ENCODE measurements around the gene MICAL3. TPM values are rescaled to one million over a fixed set of nuclear protein-coding genes. Genes with fewer than 3 reads are reported as not detected.
A peak's percentile ranks its signal among the peaks of the same experiment; 100 is the strongest.
"Not testable (repeated sequence)": the region's sequence is repeated elsewhere in the genome, so short reads cannot be mapped to it uniquely, and the experiment has no call there.

MICAL3 gene, protein sequence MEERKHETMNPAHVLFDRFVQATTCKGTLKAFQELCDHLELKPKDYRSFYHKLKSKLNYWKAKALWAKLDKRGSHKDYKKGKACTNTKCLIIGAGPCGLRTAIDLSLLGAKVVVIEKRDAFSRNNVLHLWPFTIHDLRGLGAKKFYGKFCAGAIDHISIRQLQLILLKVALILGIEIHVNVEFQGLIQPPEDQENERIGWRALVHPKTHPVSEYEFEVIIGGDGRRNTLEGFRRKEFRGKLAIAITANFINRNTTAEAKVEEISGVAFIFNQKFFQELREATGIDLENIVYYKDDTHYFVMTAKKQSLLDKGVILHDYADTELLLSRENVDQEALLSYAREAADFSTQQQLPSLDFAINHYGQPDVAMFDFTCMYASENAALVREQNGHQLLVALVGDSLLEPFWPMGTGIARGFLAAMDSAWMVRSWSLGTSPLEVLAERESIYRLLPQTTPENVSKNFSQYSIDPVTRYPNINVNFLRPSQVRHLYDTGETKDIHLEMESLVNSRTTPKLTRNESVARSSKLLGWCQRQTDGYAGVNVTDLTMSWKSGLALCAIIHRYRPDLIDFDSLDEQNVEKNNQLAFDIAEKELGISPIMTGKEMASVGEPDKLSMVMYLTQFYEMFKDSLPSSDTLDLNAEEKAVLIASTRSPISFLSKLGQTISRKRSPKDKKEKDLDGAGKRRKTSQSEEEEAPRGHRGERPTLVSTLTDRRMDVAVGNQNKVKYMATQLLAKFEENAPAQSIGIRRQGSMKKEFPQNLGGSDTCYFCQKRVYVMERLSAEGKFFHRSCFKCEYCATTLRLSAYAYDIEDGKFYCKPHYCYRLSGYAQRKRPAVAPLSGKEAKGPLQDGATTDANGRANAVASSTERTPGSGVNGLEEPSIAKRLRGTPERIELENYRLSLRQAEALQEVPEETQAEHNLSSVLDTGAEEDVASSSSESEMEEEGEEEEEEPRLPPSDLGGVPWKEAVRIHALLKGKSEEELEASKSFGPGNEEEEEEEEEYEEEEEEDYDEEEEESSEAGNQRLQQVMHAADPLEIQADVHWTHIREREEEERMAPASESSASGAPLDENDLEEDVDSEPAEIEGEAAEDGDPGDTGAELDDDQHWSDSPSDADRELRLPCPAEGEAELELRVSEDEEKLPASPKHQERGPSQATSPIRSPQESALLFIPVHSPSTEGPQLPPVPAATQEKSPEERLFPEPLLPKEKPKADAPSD (N-terminal part only)
- total RNA-seq (31.8 TPM), polyA plus RNA-seq (42.4 TPM)

DNA sequence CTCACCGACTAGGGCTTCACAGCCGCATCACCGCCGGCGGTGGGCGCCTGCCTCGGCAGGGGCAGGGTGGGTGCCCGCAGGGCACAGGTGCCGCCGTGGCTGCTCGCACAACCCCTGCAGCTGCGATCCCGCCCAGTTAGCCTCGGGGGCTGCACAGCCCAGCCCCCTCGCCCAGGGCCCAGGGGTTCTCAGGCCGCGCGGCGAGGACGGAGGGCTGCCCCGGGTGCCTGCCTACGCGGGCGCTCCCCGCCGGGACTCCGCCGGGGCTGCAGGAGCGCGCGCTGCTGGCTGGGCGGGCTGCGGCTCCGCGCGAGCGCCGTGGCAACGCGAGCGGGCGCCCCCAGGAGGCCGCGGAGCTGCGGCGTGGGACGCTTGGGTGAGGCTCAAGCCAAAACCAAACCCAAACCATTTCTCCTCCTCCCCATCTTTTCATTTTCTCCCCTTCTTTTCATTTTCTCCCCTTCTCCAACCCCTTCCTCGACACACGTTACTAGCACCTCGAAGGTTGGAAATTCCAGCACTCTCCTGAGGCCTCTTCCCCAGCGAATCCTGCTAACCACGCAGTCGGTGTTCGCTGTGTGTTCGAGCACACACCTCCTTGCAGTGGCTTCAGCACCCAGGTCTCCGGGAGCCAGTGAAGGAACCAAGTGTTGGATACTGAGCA, at the start of gene MICAL3:
TSS of gene MICAL3 (minus strand) at position 286 of the 664 bp plus-strand sequence. CDS start 117,749 bp downstream, outside the sequence.
- DNase-seq (ENCODE audit: extremely low spot score): no peak
- WGBS: under 1% methylated on average over 56 of the region's 56 CpGs
- Histone ChIP-seq H3K27ac (ENCODE audit: low read depth) (no peak within 1 kb of the TSS), H3K4me3 (ENCODE audit: low read depth, low read length) (peak within 1 kb of the TSS; percentile 50), H3K4me1 (ENCODE audit: insufficient read depth) (no peaks in the 10 kb centered on the region), H3K36me3 (ENCODE audit: insufficient read depth) (no peaks in the 10 kb centered on the region)

DNA sequence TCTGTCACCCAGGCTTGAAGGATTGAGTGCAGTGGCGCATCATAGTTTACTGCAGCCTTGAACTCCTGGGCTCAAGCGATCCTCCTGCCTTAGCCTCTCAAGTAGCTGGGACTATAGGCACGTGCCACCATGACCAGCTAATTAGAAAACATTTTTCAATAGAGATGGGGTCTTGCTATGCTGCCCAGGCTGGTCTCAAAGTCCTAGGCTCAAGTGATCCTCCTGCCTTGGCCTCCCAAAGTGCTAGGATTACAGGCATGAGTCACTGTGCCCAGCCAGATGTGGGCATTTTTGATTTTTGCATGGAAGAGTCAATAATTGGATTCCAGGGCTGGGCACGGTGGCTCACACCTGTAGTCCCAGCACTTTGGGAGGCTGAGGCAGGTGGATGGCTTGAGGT, 49.6 kb upstream of the MICAL3 start:
- not testable (repeated sequence) for H3K4me1 ChIP-seq (ENCODE audit: insufficient read depth); DNase-seq (ENCODE audit: extremely low spot score); H3K4me3 ChIP-seq (ENCODE audit: low read depth, low read length); H3K27ac ChIP-seq (ENCODE audit: low read depth); H3K36me3 ChIP-seq (ENCODE audit: insufficient read depth)
- 89% methylated on average over 4 of the region's 4 CpGs for WGBS

DNA sequence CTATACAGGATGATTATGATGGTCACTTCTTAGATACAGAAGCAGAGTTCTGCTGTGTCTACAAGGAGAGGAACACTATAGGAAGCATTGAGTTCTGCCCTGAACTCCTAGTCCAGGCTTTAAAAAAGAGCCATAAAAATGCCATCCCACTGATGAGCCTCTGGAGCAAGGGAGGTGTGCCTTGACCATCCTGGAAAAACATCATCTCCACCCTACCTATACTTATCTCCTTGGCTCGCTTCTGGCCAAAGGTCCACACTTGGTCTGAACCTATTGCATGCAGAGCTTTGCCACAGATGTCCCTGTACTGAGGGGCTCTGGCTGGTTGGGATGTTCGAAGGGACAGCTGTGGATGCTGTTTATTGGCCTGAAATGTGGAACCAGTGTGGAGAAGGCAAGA, 49.1 kb upstream of the MICAL3 start:
- H3K4me3 ChIP-seq (ENCODE audit: low read depth, low read length): no peak overlapping the region
- no peak overlapping the region for H3K27ac ChIP-seq (ENCODE audit: low read depth)
- H3K36me3 ChIP-seq (ENCODE audit: insufficient read depth): no peaks in the 10 kb centered on the region
- no peak for DNase-seq (ENCODE audit: extremely low spot score)
- WGBS: 84% methylated on average over 2 of the region's 2 CpGs
- no peaks in the 10 kb centered on the region for H3K4me1 ChIP-seq (ENCODE audit: insufficient read depth)

DNA sequence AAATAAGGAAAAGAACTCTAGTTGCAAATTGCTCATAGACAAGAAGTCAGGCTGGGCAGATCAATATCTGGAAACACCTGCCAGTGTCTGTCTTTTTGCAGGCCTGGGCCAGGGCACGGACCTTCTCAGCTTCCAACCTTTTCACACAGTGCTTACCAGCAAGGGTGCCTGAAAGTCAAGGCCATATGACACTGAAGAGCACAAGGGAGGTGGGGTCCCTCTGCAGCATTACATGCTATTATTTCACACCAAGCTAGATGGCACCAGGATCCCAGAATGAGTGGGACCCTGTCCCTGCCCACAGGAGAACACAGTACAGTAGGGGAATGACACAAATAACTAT, 47.6 kb upstream of the MICAL3 start:
- H3K4me1 ChIP-seq (ENCODE audit: insufficient read depth): no peaks in the 10 kb centered on the region
- no peaks in the 10 kb centered on the region for H3K36me3 ChIP-seq (ENCODE audit: insufficient read depth)
- WGBS: 90% methylated on average over 1 of the region's 1 CpG
- no peak overlapping the region for H3K4me3 ChIP-seq (ENCODE audit: low read depth, low read length)
- no peak overlapping the region for H3K27ac ChIP-seq (ENCODE audit: low read depth)
- no peak for DNase-seq (ENCODE audit: extremely low spot score)

DNA sequence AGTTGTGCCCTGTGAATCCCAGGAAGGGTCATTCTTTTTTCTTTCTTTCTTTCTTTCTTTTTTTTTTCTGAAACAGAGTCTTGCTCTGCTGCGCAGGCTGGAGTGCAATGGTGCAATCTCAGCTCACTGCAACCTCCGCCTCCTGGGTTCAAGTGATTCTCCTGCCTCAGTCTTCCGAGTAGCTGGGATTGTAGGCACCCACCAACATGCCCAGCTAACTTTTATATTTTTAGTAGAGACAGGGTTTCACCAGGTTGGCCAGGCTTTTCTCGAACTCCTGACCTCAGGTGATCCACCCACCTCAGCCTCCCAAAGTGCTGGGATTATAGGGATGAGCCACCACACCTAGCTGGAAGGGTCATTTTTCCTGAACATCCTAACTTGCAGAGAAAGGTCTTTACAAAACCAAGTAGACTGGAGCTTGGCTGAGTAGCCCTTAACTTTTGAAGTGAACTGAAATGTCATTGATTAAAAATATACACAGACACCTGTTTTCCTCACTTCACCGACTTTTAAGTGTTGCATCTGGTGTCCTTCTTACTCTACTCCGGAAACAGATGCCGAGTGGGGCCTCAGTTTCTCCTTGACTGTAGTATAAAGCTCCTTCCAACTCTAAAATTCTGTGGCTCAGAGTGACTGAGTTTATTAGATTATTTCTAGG, 47.1 kb upstream of the MICAL3 start:
- H3K36me3 ChIP-seq (ENCODE audit: insufficient read depth); H3K4me3 ChIP-seq (ENCODE audit: low read depth, low read length); H3K27ac ChIP-seq (ENCODE audit: low read depth); H3K4me1 ChIP-seq (ENCODE audit: insufficient read depth); DNase-seq (ENCODE audit: extremely low spot score): not testable (repeated sequence)
- 88% methylated on average over 7 of the region's 7 CpGs for WGBS

GRCh38 chr22:18070556-18071306, 46.4 kb upstream of the MICAL3 start:
- WGBS: 81% methylated on average over 14 of the region's 14 CpGs
- H3K4me3 ChIP-seq (ENCODE audit: low read depth, low read length): no peak overlapping the region
- DNase-seq (ENCODE audit: extremely low spot score): no peak
- no peaks in the 10 kb centered on the region for H3K36me3 ChIP-seq (ENCODE audit: insufficient read depth)
- no peak overlapping the region for H3K27ac ChIP-seq (ENCODE audit: low read depth)
- no peaks in the 10 kb centered on the region for H3K4me1 ChIP-seq (ENCODE audit: insufficient read depth)

- Histone ChIP-seq H3K4me1 (ENCODE audit: insufficient read depth) (no peaks in the 10 kb centered on the region), H3K27ac (ENCODE audit: low read depth) (no peak overlapping the region), H3K4me3 (ENCODE audit: low read depth, low read length) (no peak overlapping the region), H3K36me3 (ENCODE audit: insufficient read depth) (no peaks in the 10 kb centered on the region)
- 95% methylated on average over 4 of the region's 4 CpGs for WGBS
- DNase-seq (ENCODE audit: extremely low spot score): no peak
Observed at GRCh38 chr22:18070041-18070440, 45.7 kb upstream of the MICAL3 start.

DNA sequence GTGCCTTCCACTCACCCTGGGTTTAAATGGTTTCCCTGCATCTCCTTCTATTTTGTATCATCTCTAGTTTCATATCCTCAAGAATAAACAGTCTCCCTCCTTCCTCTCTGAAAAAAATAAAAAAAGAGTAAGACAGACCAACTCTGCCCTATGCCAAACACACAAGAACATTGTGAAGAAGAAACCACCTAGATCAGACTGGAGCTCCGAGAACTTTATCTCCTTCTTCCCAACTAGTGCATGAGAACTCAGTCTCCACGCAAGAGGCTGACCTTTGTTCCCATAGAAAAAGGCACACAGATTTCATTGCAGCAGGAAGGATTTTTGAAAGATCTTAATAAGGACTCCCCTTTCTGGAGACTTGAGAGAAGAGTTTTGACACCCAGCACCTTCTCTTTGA, 44.7 kb upstream of the MICAL3 start:
- Histone ChIP-seq H3K4me3 (ENCODE audit: low read depth, low read length) (no peak overlapping the region), H3K36me3 (ENCODE audit: insufficient read depth) (no peaks in the 10 kb centered on the region), H3K27ac (ENCODE audit: low read depth) (no peak overlapping the region), H3K4me1 (ENCODE audit: insufficient read depth) (no peaks in the 10 kb centered on the region)
- no peak for DNase-seq (ENCODE audit: extremely low spot score)
- 53% methylated on average over 2 of the region's 2 CpGs for WGBS

- DNase-seq (ENCODE audit: extremely low spot score): no peak
- WGBS: 29% methylated on average over 3 of the region's 3 CpGs
- Histone ChIP-seq H3K4me3 (ENCODE audit: low read depth, low read length) (no peak overlapping the region), H3K36me3 (ENCODE audit: insufficient read depth) (no peaks in the 10 kb centered on the region), H3K4me1 (ENCODE audit: insufficient read depth) (no peaks in the 10 kb centered on the region), H3K27ac (ENCODE audit: low read depth) (no peak overlapping the region)
Observed at GRCh38 chr22:18068381-18068988, 44.1 kb upstream of the MICAL3 start.

- DNase-seq (ENCODE audit: extremely low spot score): no peak
- Histone ChIP-seq H3K27ac (ENCODE audit: low read depth) (peak overlapping the region; percentile 48), H3K4me3 (ENCODE audit: low read depth, low read length) (no peak overlapping the region), H3K4me1 (ENCODE audit: insufficient read depth) (no peaks in the 10 kb centered on the region), H3K36me3 (ENCODE audit: insufficient read depth) (no peaks in the 10 kb centered on the region)
- WGBS: 42% methylated on average over 14 of the region's 14 CpGs
Observed at GRCh38 chr22:18067548-18068341, 43.4 kb upstream of the MICAL3 start.

DNA sequence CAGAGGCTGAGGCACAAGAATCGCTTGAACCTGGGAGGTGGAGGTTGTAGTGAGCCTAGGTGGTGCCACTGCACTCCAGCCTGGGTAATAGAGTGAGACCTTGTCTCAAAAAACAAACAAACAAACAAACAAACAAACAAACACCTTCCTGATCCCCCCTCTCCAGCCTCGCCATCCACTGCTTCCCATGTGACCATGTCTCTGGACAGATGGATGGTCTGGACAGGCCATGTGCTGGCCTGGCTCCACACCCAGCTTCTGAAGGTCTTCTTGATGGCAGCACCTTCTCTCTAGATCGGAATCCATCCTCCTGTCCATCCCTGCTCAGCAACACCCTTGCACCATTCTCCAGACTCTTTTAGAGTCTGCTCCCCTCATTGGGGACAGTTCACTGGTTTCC, 42.8 kb upstream of the MICAL3 start:
- Histone ChIP-seq H3K4me1 (ENCODE audit: insufficient read depth) (no peaks in the 10 kb centered on the region), H3K36me3 (ENCODE audit: insufficient read depth) (no peaks in the 10 kb centered on the region), H3K27ac (ENCODE audit: low read depth) (no peak overlapping the region), H3K4me3 (ENCODE audit: low read depth, low read length) (no peak overlapping the region)
- WGBS: 94% methylated on average over 3 of the region's 3 CpGs
- DNase-seq (ENCODE audit: extremely low spot score): no peak

All from urinary bladder (tissue), 4 donors.